HTR-8/SVneo (cell line): ENCODE results near the gene ASTL.
"Not testable (repeated sequence)": the region's sequence is repeated elsewhere in the genome, so short reads cannot be mapped to it uniquely, and the experiment has no call there.

ENCODE experiments used
- DNase-seq: peaks from one replicate; pipeline ENCODE4 v3.0.0; 2011; ENCODE audit warnings: low spot score, mixed read lengths; ENCODE audit not compliant: insufficient read length
- FAIRE-seq: peaks from 2 replicates; lab custom pipeline; 2011; peaks lifted over from hg19 to GRCh38; lab: Jason Lieb, UNC

ASTL gene

DNA sequence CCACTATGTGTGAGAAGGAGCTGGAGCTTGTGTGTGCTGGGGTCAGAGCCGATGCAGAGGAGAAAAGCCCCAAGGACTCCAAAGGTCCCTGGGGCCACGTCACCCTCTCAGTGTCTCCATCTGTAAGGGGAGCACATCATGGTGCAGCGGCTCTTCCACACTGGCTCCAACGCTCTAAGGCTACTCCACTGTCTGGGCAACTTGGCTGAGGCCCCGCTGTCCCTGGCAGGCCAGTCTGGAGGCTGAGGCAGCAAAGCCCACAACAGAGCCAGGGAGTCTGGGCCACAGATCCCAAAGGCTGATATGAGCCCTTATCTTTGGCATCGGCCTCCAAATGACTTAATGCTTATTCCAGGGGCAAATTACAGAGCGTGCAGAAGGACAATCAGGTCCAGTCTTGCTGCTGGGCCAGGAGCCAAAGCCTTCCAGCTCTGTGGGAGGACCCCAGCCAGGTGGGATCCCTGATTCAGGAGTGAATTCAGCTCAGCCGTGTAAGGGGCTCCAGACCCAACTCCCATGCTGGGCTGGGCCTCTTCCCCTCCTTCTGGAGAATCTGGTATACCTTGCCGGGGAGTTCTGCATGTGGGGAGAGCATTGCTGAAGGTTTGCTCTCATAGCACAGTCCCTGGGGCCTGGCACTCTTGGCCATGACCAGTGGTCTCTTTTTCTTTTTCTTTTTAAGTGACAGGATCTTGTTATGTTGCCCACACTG, 8.7 kb upstream of the ASTL start:
- FAIRE-seq (no peak), DNase-seq (no peak)

GRCh38 chr2:96146153-96146880, 8.0 kb upstream of the ASTL start:
- no peak for FAIRE-seq
- DNase-seq = no peak

GRCh38 chr2:96145848-96146152, 7.5 kb upstream of the ASTL start:
- FAIRE-seq (no peak), DNase-seq (no peak)

DNA sequence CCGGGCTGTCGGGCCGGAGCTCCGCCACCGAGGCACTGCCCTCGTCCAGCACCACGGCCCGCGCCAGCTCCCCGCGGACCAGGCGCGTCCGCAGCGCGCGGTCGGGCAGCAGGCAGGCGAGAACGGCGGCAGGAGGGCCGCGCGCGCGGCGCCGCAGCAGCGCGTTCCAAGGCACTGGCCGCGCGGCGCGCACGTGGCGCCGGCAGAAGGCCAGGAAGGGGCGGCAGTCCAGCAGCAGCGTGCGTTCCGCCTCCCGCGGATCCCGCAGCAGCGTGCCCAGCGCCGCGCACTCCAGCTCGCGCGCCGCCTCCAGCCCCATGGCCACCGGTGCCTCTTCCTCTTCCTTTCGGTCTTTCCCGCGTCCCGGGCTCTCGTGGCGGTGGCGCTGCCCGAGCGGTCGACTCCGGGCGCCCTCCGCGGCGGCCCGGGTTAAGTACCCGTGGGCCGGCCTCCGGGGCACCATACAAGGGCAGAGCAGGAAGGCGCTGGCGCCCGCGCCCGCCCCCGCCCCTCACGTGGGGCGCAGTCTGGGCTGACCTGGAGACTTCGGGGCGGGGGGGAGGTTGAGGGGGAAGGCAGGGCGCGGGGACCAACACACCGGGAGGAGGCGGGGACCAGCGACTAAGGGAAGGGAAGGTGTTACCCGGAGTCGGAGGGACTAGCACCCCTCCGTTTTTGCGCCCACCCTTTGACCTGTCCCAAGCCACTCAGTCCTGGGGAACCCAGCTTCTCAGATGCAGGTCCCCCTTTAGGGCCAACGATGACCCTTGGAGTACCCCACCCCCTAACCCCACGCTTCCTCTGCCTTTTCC, 6.9 kb upstream of the ASTL start, which contains the start of gene DUSP2:
TSS of gene DUSP2 (minus strand) at position 405 of the 812 bp plus-strand sequence. CDS start at position 319, 86 bp downstream.
- FAIRE-seq = no peak
- peak; percentile 59 for DNase-seq

GRCh38 chr2:96144481-96145035, 6.3 kb upstream of the ASTL start:
- no peak for FAIRE-seq
- no peak for DNase-seq

GRCh38 chr2:96143848-96144480, 5.7 kb upstream of the ASTL start:
- DNase-seq = no peak
- no peak for FAIRE-seq

DNA sequence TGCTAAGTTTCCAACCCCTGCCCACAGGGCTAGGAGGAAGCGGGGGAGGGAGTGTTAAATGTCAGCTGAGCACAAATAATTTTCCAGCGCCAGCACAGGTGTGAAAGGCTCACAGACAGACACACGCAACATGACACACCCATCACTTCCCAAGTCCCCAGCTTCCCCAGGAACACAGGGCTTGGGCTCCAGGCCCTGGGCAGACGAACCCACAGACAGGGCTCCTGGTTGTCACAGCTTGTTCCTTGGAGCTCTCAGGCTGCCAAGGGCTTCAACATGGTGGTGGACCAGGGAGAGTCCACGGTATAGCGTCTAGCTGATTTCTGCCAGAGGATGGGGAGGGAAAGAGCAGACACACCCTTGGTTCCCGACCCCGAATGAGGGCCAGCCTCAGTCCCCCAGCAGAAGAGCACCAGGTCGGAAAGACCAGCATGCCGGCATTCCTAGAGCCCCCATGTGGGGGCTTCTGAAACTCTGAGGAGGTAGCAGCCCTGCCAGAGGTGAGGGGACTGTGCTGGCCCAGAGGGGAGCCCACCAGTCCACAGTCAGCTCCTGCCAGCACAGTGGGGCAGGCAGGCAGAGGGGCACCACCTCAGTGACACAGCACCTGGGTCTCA, 5.0 kb upstream of the ASTL start:
- FAIRE-seq (no peak), DNase-seq (no peak)

GRCh38 chr2:96142217-96143113, 4.2 kb upstream of the ASTL start:
- no peak for DNase-seq
- no peak for FAIRE-seq

GRCh38 chr2:96141624-96141967, 3.3 kb upstream of the ASTL start:
- not testable (repeated sequence) for FAIRE-seq, DNase-seq

DNA sequence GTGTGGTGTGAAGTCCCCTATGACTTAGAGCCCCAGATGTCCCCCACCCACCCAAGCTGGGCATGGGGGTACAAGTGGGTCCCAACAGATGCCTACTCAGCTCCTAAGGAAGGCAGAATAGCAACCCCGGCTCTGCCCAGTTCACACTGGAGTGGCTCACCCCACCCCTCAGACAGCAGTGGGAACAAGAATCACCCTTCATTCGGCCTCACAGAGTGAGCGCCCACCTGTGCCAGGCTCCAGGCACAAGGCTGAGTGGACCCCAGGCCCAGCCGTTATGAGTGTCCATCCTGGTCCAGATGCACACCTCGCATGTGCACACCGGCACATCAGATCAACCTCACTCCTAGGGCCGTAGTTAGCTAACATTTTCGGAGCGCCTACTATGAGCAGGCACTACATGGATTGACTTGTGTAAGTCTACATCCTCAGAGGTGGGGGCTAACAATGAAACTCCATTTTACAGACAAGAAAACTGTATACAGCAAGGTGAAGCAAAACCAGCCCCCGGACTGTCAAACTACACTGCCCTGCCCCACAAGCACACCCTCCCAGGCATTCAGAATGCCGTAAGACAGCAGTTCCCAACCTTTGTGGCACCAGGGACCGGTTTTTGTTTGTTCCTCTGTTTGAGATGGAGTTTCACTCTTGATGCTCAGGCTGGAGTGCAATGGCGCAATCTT, 2.8 kb upstream of the ASTL start:
- FAIRE-seq = no peak
- DNase-seq = no peak

- no peak for DNase-seq
- no peak for FAIRE-seq
These were observed 968 bp upstream of the ASTL start for GRCh38 chr2:96139181-96139758.

GRCh38 chr2:96137321-96138178, 752 bp downstream of the ASTL start:
- FAIRE-seq (peak; percentile 57), DNase-seq (no peak)

DNA sequence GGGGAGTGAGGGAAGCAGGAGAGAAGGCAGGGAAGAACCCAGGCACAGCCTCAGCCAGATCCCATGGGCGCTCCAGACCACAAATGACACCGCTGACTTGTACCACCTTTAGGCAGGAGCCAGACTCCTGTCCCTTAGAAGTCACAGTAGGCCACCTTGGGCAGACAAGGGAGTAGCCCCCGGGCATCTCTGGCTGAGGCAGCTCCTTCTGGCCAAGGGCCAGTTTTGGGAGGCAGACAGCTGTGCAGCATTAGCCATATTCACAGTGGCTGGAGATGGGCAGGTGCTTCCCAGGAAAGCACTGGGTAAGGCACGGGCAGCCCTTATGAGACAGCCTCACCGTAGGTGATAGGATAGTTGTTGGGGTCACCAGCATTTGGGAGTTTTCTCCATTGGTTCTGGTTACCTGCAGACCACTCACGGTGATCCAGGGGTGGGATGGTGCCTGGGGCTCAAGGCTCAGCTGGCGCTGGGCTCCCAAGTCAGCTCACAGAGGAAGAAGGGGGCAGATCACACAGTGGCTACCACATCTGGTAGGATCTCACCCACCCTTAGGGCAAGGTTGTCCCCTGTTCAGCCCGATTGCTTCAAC, 2.1 kb downstream of the ASTL start:
- no peak for DNase-seq
- FAIRE-seq = peak; percentile 66

- no peak for FAIRE-seq
- DNase-seq = no peak
These were observed 2.7 kb downstream of the ASTL start for GRCh38 chr2:96135621-96136020.

GRCh38 chr2:96135171-96135570, 3.1 kb downstream of the ASTL start:
- FAIRE-seq = peak; percentile 13

GRCh38 chr2:96134421-96134820, 3.9 kb downstream of the ASTL start:
- no peak for FAIRE-seq
- DNase-seq = no peak

More at GRCh38 chr2:96135171-96135570, 3.1 kb downstream of the ASTL start:
- DNase-seq = no peak
